Vagina (tissue), 2 donors: Measurements from ENCODE around the gene GTF3C5.

ENCODE experiments used
- POLR2A ChIP-seq, 2 donors: fragments of 450-650 bp; IDR thresholded peaks; one replicate each; pipeline ENCODE4 v1.6.1; 2017; ENCODE audit warnings: antibody characterized with exemption in 2 of 2, mild to moderate bottlenecking in 2 of 2, moderate library complexity in 2 of 2
- POLR2AphosphoS5 ChIP-seq, 2 donors: sonication (generic); formaldehyde crosslinking; IDR thresholded peaks; one replicate each; pipeline ENCODE4 v1.9.0; 2017; ENCODE audit warnings: antibody characterized with exemption in 2 of 2, mild to moderate bottlenecking in 2 of 2, low read depth in 1 of 2; ENCODE audit not compliant: insufficient read depth in 1 of 2
- TF ChIP-seq, protein P1 (sequence below), 3 experiments: fragments of 450-650 bp in 2 of 3; fragments of 200-600 bp in 1 of 3; sonication (generic) in 1 of 3; IDR thresholded peaks; one replicate each; pipeline ENCODE4 v1.5.1; 2017 to 2019; ENCODE audit warnings: antibody characterized with exemption in 3 of 3, mild to moderate bottlenecking in 2 of 3, moderate library complexity in 2 of 3

- TF ChIP-seq, protein P1, sequence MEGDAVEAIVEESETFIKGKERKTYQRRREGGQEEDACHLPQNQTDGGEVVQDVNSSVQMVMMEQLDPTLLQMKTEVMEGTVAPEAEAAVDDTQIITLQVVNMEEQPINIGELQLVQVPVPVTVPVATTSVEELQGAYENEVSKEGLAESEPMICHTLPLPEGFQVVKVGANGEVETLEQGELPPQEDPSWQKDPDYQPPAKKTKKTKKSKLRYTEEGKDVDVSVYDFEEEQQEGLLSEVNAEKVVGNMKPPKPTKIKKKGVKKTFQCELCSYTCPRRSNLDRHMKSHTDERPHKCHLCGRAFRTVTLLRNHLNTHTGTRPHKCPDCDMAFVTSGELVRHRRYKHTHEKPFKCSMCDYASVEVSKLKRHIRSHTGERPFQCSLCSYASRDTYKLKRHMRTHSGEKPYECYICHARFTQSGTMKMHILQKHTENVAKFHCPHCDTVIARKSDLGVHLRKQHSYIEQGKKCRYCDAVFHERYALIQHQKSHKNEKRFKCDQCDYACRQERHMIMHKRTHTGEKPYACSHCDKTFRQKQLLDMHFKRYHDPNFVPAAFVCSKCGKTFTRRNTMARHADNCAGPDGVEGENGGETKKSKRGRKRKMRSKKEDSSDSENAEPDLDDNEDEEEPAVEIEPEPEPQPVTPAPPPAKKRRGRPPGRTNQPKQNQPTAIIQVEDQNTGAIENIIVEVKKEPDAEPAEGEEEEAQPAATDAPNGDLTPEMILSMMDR (IDR thresholded peaks at IDR 0.05) = no peak
- TF ChIP-seq POLR2A (IDR thresholded peaks at IDR 0.05) (no peak), POLR2AphosphoS5 (IDR thresholded peaks at IDR 0.05; ENCODE audit: insufficient read depth in 1 of 2, low read depth in 1 of 2) (no peak)
These were observed 11.9 kb downstream of the GTF3C5 start for GRCh38 chr9:133042676-133043075.
